NT2/D1 (cell line): ENCODE measurements around the gene RSKR.

Source experiments
- SUZ12 ChIP-seq: IDR thresholded peaks from 2 replicates; pipeline ENCODE4 v1.6.1; 2011; ENCODE audit not compliant: insufficient read length, insufficient read depth; ENCODE audit errors: extremely low read depth
- YY1 ChIP-seq: IDR thresholded peaks from 2 replicates; pipeline ENCODE4 v1.6.1; 2011; ENCODE audit not compliant: insufficient read length, insufficient read depth
- ZNF274 ChIP-seq: IDR thresholded peaks from 2 replicates; pipeline ENCODE4 v1.6.1; 2011; ENCODE audit warnings: mild to moderate bottlenecking, low read depth, low read length

DNA sequence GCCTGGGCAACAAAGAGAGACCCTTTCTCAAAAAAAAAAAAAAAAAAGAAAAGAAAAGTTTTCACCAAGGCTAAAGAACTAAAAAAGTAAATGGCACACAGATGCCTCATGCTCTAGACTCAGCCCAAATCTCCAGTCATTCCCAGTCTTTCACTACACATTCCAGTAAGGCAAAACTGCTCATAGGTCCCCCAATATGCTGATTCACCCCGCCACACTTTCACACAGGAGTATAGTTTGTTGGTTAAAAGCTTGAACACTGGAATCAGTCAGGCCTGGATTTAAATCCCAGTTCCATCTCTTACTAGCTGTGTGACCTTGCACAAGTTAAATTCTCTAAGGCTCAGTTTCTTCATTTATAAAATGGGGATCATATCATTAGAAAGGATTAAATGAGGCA, 44.5 kb downstream of the RSKR start:
- no peak for TF ChIP-seq YY1
- no peak for TF ChIP-seq ZNF274
- no peak for TF ChIP-seq SUZ12
